Activated CD4-positive, alpha-beta T cell treated with anti-CD3 and anti-CD28 coated beads for 4 hours (primary cell): Measurements from ENCODE around the gene CREB5.

Experiments used
- DNase-seq, 2 donors: peaks; one replicate each; pipeline ENCODE4 v3.0.0-alpha.2; 2020

CREB5 gene

GRCh38 chr7:28656529-28656928 is 244.2 kb downstream of the CREB5 start:
- no peak for DNase-seq

GRCh38 chr7:28658381-28658780 is 246.1 kb downstream of the CREB5 start:
- no peak for DNase-seq

- no peak for DNase-seq
Observed at GRCh38 chr7:28660132-28660531, 247.8 kb downstream of the CREB5 start.

GRCh38 chr7:28661826-28662595 is 249.7 kb downstream of the CREB5 start:
- no peak for DNase-seq

- DNase-seq = no peak
Observed at GRCh38 chr7:28666154-28666553, 253.8 kb downstream of the CREB5 start.

GRCh38 chr7:28668085-28668484 is 255.8 kb downstream of the CREB5 start:
- DNase-seq = no peak

- no peak for DNase-seq
Observed at GRCh38 chr7:28669330-28669729, 257.0 kb downstream of the CREB5 start.

- no peak for DNase-seq
Observed at GRCh38 chr7:28671526-28671925, 259.2 kb downstream of the CREB5 start.

- DNase-seq = no peak
Observed at GRCh38 chr7:28672397-28672797, 260.1 kb downstream of the CREB5 start.

GRCh38 chr7:28674359-28674782 is 262.1 kb downstream of the CREB5 start:
- DNase-seq = no peak

- DNase-seq = no peak
Observed at GRCh38 chr7:28675429-28675828, 263.1 kb downstream of the CREB5 start.

GRCh38 chr7:28677668-28678067 is 265.4 kb downstream of the CREB5 start:
- no peak for DNase-seq

- DNase-seq = no peak
Observed at GRCh38 chr7:28678431-28678965, 266.2 kb downstream of the CREB5 start.

- DNase-seq = no peak
Observed at GRCh38 chr7:28681693-28682310, 269.5 kb downstream of the CREB5 start.

GRCh38 chr7:28682801-28683200 is 270.5 kb downstream of the CREB5 start:
- no peak for DNase-seq

GRCh38 chr7:28684650-28685241 is 272.4 kb downstream of the CREB5 start:
- no peak for DNase-seq

- no peak for DNase-seq
Observed at GRCh38 chr7:28685242-28685643, 272.9 kb downstream of the CREB5 start.

- DNase-seq = no peak
Observed at GRCh38 chr7:28685644-28686417, 273.5 kb downstream of the CREB5 start.

- DNase-seq = no peak
Observed at GRCh38 chr7:28686418-28686800, 274.1 kb downstream of the CREB5 start.

- DNase-seq = no peak
Observed at GRCh38 chr7:28687537-28687936, 275.2 kb downstream of the CREB5 start.

- DNase-seq = no peak
Observed at GRCh38 chr7:28688174-28688573, 275.9 kb downstream of the CREB5 start.

GRCh38 chr7:28688651-28689050 is 276.3 kb downstream of the CREB5 start:
- DNase-seq = no peak
